GM12873 (cell line): ENCODE data around the gene MRPL52.

Source experiments
- CTCF ChIP-seq: IDR thresholded peaks from 2 replicates; pipeline ENCODE4 v1.5.1; 2012; ENCODE audit warnings: low read depth, mild to moderate bottlenecking, moderate library complexity, low read length, control low read depth; ENCODE audit not compliant: insufficient read depth; ENCODE audit errors: missing control alignments

Gene MRPL52

GRCh38 chr14:22802860-22803686, 26.6 kb upstream of the MRPL52 start:
- no peak for TF ChIP-seq CTCF

DNA sequence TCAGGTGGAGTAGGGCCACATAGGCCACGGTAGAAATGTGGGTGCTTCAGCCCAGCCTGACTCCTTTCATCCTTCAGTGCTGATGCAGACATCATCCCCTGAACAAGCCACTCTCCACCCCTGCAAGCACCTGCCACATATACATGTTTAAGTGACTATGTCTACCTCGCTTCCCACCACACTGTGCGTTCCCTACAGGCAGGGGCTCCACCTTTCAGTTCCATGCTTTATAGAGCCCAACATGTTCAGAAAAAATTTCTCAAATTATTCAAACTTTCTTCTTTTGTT, 26.1 kb upstream of the MRPL52 start:
- no peak for TF ChIP-seq CTCF

DNA sequence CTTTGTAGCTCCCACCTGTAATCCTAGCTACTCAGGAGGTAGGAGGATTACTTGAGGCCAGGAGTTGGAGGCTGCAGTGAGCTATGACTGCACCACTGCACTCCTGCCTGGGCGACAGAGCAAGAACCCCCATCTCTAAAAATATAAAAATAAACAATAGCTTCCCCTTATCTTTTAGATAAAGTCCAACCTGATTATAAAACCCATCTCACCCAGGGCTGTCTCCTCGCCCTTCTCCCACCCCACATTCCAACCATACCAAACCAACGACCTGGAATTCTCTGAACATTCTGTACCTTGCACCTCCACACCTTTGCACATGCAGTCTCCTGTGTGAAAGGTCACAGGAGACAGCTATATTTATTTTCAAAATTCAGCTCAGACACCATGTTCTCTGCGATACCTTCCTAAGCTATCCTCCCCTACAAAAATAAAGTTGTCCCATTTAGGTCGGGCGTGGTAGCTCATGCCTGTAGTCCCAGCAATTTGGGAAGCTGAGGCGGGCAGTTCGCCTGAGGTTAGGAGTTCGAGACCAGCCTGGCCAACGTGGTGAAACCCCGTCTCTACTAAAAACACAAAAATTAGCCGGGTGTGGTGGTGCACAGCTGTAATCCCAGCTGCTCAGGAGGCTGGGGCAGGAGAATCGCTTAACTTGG, 22.1 kb upstream of the MRPL52 start:
- no peak for TF ChIP-seq CTCF

GRCh38 chr14:22808388-22809209, 21.1 kb upstream of the MRPL52 start:
- TF ChIP-seq CTCF, result no peak

DNA sequence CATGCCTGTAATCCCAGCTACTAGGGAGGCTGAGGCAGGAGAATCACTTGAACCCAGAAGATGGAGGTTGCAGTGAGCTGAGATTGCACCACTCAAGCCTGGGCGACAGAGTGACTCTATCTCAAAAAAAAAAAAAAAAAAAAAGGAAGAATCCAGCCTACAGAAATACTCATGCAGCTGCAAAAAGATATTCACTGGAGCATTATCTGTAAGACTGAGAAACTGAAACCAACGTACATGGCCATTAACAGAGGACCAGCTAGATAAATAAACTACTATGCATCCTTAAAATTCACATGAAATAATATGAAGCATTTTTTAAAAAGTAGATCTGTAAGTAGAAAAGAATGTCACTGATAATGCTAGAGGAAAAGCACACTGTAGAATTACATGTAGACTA, 18.0 kb upstream of the MRPL52 start:
- TF ChIP-seq CTCF, result no peak

GRCh38 chr14:22812744-22813143, 16.9 kb upstream of the MRPL52 start:
- peak; percentile 47 for TF ChIP-seq CTCF

- TF ChIP-seq CTCF, result no peak
These were observed 16.5 kb upstream of the MRPL52 start for GRCh38 chr14:22813145-22813544.
